K562 (cell line): ENCODE measurements around the gene PCDHGB1. TPM values are rescaled to one million over a fixed set of nuclear protein-coding genes. Genes with fewer than 3 reads are reported as not detected.
A peak's percentile ranks its signal among the peaks of the same experiment; 100 is the strongest.

Source experiments
- C11orf30 ChIP-seq: fragments of 450-650 bp; IDR thresholded peaks from 2 replicates; pipeline ENCODE4 v1.6.1; 2016; ENCODE audit warnings: low read depth, mild to moderate bottlenecking
- E2F6 ChIP-seq, 2 experiments: IDR thresholded peaks; 2 replicates each; pipeline ENCODE4 v1.6.1; 2011; ENCODE audit warnings: borderline replicate concordance in 1 of 2, control low read depth in 1 of 2, low read depth in 1 of 2, low read length in 1 of 2, mild to moderate bottlenecking in 1 of 2, mixed read lengths in 1 of 2, moderate library complexity in 1 of 2; ENCODE audit not compliant: insufficient read depth in 1 of 2, insufficient read length in 1 of 2, poor library complexity in 1 of 2, severe bottlenecking in 1 of 2; ENCODE audit errors: extremely low read depth in 1 of 2
- EP400 ChIP-seq: fragments of 450-650 bp; IDR thresholded peaks from 2 replicates; pipeline ENCODE4 v1.6.1; 2017; ENCODE audit warnings: antibody characterized with exemption, mild to moderate bottlenecking, moderate library complexity
- GATA2 ChIP-seq: sonication (generic); formaldehyde crosslinking; IDR thresholded peaks from 2 replicates; pipeline ENCODE4 v1.4.0; 2020; ENCODE audit warnings: mild to moderate bottlenecking, missing genetic modification reagents
- HMG20A ChIP-seq: fragments of 450-650 bp; formaldehyde crosslinking; conservative IDR thresholded peaks from 2 replicates; pipeline ENCODE4 v1.4.0; 2020; ENCODE audit warnings: mild to moderate bottlenecking, mixed read lengths
- KLF13 ChIP-seq: fragments of 450-650 bp; IDR thresholded peaks from 2 replicates; pipeline ENCODE4 v1.6.1; 2016; ENCODE audit warnings: missing genetic modification characterization, low read depth, mild to moderate bottlenecking, missing compliant biosample characterization, moderate library complexity, borderline replicate concordance
- NRF1 ChIP-seq, 2 experiments: fragments of 450-650 bp; IDR thresholded peaks in 1 of 2; conservative IDR thresholded peaks in 1 of 2; 2 replicates each; pipeline ENCODE4 v1.6.1; 2014; ENCODE audit warnings: mild to moderate bottlenecking in 2 of 2
- RB1 ChIP-seq: fragments of 450-650 bp; IDR thresholded peaks from 2 replicates; pipeline ENCODE4 v1.6.1; 2017; ENCODE audit warnings: low read depth, mild to moderate bottlenecking
- RBFOX2 ChIP-seq: fragments of 200-400 bp; formaldehyde crosslinking; IDR thresholded peaks from 2 replicates; pipeline ENCODE4 v1.6.1; 2017; ENCODE audit warnings: low read depth, mild to moderate bottlenecking, low read length, moderate library complexity
- TCF15 ChIP-seq: fragments of 250-450 bp; sonication (Bioruptor Pico); IDR thresholded peaks from 2 replicates; pipeline ENCODE4 v1.8.0; 2022; ENCODE audit warnings: moderate library complexity, mild to moderate bottlenecking, inconsistent platforms
- ZNF124 ChIP-seq: sonication (generic); formaldehyde crosslinking; IDR thresholded peaks from 2 replicates; pipeline ENCODE4 v1.8.1; 2022; ENCODE audit warnings: missing genetic modification reagents
- ZNF212 ChIP-seq: fragments of 450-650 bp; formaldehyde crosslinking; IDR thresholded peaks from 2 replicates; pipeline ENCODE4 v1.4.0; 2020; ENCODE audit warnings: mild to moderate bottlenecking
- ZNF253 ChIP-seq: fragments of 250-450 bp; sonication (Bioruptor Pico); conservative IDR thresholded peaks from 2 replicates; pipeline ENCODE4 v1.6.1; 2021; ENCODE audit warnings: mild to moderate bottlenecking
- ZNF280B ChIP-seq: fragments of 250-450 bp; sonication (Bioruptor Pico); IDR thresholded peaks from 2 replicates; pipeline ENCODE4 v1.5.1; 2021; ENCODE audit warnings: mild to moderate bottlenecking
- ZNF311 ChIP-seq: fragments of 250-450 bp; sonication (Bioruptor Pico); IDR thresholded peaks from 2 replicates; pipeline ENCODE4 v1.4.0; 2020; ENCODE audit warnings: mild to moderate bottlenecking, moderate library complexity
- ZNF586 ChIP-seq: fragments of 450-650 bp; formaldehyde crosslinking; conservative IDR thresholded peaks from 2 replicates; pipeline ENCODE4 v1.4.0; 2020; ENCODE audit warnings: mild to moderate bottlenecking, moderate library complexity
- ZNF778 ChIP-seq: fragments of 450-650 bp; formaldehyde crosslinking; IDR thresholded peaks from 2 replicates; pipeline ENCODE4 v1.4.0; 2020; ENCODE audit warnings: mild to moderate bottlenecking, moderate library complexity
- polyA plus RNA-seq, 8 experiments: library from polyadenylated mRNA; depleted of rRNA in 4 of 8; stranded (reverse) in 5 of 8; unstranded in 3 of 8; fragments of >200 nt; fragmentation: Nextera tagmentation in 2 of 8; fragmentation: Illumina TruSeq in 1 of 8; extraction: Ambion mirVana in 2 of 8; extraction: Trizol in 1 of 8; gene quantifications; 2 replicates each; pipeline versions ENCODE4 v1.2.1 to v1.2.3, GENCODE V29; 2011 to 2014; ENCODE audit warnings: inconsistent platforms in 1 of 8, missing spikeins in 1 of 8
- total RNA-seq, 7 experiments: library from RNA; depleted of rRNA in 6 of 7; stranded (reverse); fragments of >200 nt in 6 of 7; fragmentation: Illumina TruSeq in 2 of 7; extraction: Trizol in 2 of 7; gene quantifications; 2 replicates each; pipeline versions ENCODE4 v1.2.1 to v1.2.3, GENCODE V29; 2011 to 2021; ENCODE audit warnings: low replicate concordance in 1 of 7

PCDHGB1 gene
- total and polyA plus RNA-seq, 9 of the 15 experiments (the other 6 are each of a cell fraction or from before 2014, with no cell fraction given), result 0.06 to 0.20 (median 0.07) TPM; not detected in 2

GRCh38 chr5:141326088-141326854, 23.6 kb upstream of the PCDHGB1 start (continued):
- TF ChIP-seq GATA2 (CRISPR knock-in tag), result peak; percentile 51; the same call in 1 of the 2 replicates
- TF ChIP-seq ZNF124, result no peak
- TF ChIP-seq ZNF778 (CRISPR knock-in tag), result no peak
- peak; percentile 67 for TF ChIP-seq C11orf30
- no peak for TF ChIP-seq ZNF280B (CRISPR knock-in tag)
- no peak for TF ChIP-seq HMG20A
- no peak for TF ChIP-seq KLF13 (tag)
- peak; percentile 71 to 91 for TF ChIP-seq E2F6 (IDR thresholded peaks at IDR 0.05; ENCODE audit: borderline replicate concordance in 1 of 2, extremely low read depth in 1 of 2, insufficient read depth in 1 of 2, insufficient read length in 1 of 2, low read depth in 1 of 2, low read length in 1 of 2, poor library complexity in 1 of 2, severe bottlenecking in 1 of 2)
- TF ChIP-seq RB1, result no peak; the same call in 1 of the 2 replicates
- no peak for TF ChIP-seq ZNF586 (CRISPR knock-in tag)
- TF ChIP-seq ZNF212 (CRISPR knock-in tag), result no peak
- peak; percentile 33 to 54; a peak in 3 of 4 replicates for TF ChIP-seq NRF1 (conservative IDR thresholded peaks at IDR 0.05 in 1 of 2, IDR thresholded peaks at IDR 0.05 in 1 of 2)
- TF ChIP-seq EP400, result peak; percentile 43; the same call in 1 of the 2 replicates
- no peak for TF ChIP-seq ZNF311 (CRISPR knock-in tag)
- TF ChIP-seq RBFOX2, result 0 out of 2 replicates have a peak, but pooled peaks have one; percentile 33
- no peak for TF ChIP-seq TCF15 (CRISPR knock-in tag)
- TF ChIP-seq ZNF253 (CRISPR knock-in tag), result no peak
